Activated T-helper 2 cell treated with anti-CD3 and anti-CD28 coated beads, Interferon-gamma antibody, Interleukin-2, Interleukin-4, amounts not matched to agents 10 μg/mL and 5 μg/mL and 100 μg/mL, durations not matched to agents 14 hours and 24 hours and 36 hours (primary cell): Measurements from ENCODE around the gene FHDC1. TPM values are rescaled to one million over a fixed set of nuclear protein-coding genes. Genes with fewer than 3 reads are reported as not detected.

Experiments used
- DNase-seq: peaks from one replicate; pipeline ENCODE4 v3.0.0; 2021; ENCODE audit warnings: low spot score
- H3K27ac Mint-ChIP-seq: one replicate; pipeline ENCODE4 v1.8.0; 2021; ENCODE audit warnings: mixed read lengths
- H3K27me3 Mint-ChIP-seq: one replicate; pipeline ENCODE4 v1.8.0; 2021; ENCODE audit warnings: low read depth, mixed read lengths
- H3K36me3 Mint-ChIP-seq: one replicate; pipeline ENCODE4 v1.8.0; 2021; ENCODE audit warnings: low read depth, mixed read lengths
- H3K4me1 Mint-ChIP-seq: one replicate; pipeline ENCODE4 v1.8.0; 2021; ENCODE audit warnings: low read depth, mixed read lengths
- H3K4me3 Mint-ChIP-seq: one replicate; pipeline ENCODE4 v1.8.0; 2021; ENCODE audit warnings: low read depth, mild to moderate bottlenecking, moderate library complexity, mixed read lengths
- H3K9me3 Mint-ChIP-seq: one replicate; pipeline ENCODE4 v1.8.0; 2021; ENCODE audit warnings: mixed read lengths
- intact Hi-C: fragments of 100-400 bp; cut with micrococcal nuclease; formaldehyde crosslinking; loops from one replicate; pipeline ENCODE4 v1.15.1; 2023
- total RNA-seq: library from RNA; stranded (reverse); gene quantifications from 2 replicates; pipeline ENCODE4 v1.2.3, GENCODE V29; 2022

Gene FHDC1
- total RNA-seq, 1 donor from 2014 or later, result 0.07 TPM

DNA sequence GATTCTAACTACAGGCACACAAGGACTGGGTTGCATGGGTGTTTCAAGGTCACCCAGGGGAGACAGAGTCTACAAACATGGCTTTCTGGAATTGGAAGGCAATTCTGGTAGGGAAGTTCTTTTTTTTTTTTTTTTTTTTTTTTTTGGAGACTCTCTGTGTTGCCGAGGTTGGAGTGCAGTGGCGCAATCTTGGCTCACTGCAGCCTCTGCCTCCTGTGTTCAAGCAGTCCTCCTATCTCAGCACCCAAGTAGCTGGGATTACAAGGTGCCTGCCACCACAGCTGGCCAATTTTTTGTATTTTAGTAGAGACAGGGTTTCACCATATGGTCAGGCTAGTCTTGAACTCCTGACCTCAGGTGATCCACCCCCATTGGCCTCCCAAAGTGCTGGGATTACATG lies 16.3 kb upstream of the FHDC1 start:
- Mint-ChIP-seq H3K27ac (no peak overlapping the region), H3K9me3 (peaks cover 20% of the 10 kb centered on the region), H3K27me3 (peaks cover 2% of the 10 kb centered on the region), H3K4me3 (no peak overlapping the region), H3K36me3 (peaks cover 5% of the 10 kb centered on the region), H3K4me1 (no peaks in the 10 kb centered on the region)
- intact Hi-C loops, result no loop called here
- no peak for DNase-seq

DNA sequence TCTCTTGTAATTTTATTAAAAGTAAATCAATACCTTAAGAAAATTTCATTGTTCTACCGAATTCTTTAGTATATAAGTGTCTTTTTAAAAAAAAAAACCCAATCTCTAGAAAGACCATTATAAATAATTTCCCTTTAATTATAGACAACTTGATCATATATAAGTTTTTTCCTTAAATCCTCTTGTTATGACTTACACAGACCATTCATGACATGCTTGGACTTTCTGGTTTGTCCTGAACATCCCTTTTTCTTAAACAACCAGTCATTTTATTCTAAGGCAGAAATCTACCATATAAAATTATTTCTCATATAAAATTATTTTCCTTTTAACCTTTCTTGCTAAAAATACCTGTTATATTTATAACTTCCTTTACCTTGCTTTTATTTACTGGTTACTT lies 15.4 kb upstream of the FHDC1 start:
- Mint-ChIP-seq H3K4me3 (no peak overlapping the region), H3K36me3 (peaks cover 5% of the 10 kb centered on the region), H3K9me3 (peaks cover 20% of the 10 kb centered on the region), H3K27ac (no peak overlapping the region), H3K27me3 (peaks cover 2% of the 10 kb centered on the region), H3K4me1 (no peaks in the 10 kb centered on the region)
- intact Hi-C loops, result no loop called here
- no peak for DNase-seq

DNA sequence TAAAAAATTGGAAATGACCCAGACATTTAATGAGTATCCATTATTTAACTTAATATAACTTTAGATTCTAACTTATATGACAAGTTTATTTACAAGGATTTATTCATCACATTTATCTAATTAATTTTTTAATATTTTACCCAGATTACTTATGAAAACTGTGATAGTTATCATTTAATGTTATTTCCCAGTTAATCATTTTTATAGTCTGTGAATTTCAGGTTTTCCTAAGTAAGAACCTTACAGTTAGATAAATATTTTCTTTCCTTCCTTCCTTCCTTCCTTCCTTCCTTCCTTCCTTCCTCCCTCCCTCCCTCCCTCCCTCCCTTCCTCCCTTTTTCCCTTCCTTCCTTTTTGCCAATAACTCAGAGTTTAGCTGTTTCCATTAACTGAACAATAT lies 14.8 kb upstream of the FHDC1 start:
- peaks cover 4% of the 10 kb centered on the region for H3K27me3 Mint-ChIP-seq
- no peak for DNase-seq
- peaks cover 5% of the 10 kb centered on the region for H3K36me3 Mint-ChIP-seq
- H3K4me1 Mint-ChIP-seq, result no peaks in the 10 kb centered on the region
- intact Hi-C loops, result no loop called here
- peaks cover 20% of the 10 kb centered on the region for H3K9me3 Mint-ChIP-seq
- no peak overlapping the region for H3K27ac Mint-ChIP-seq
- no peak overlapping the region for H3K4me3 Mint-ChIP-seq

DNA sequence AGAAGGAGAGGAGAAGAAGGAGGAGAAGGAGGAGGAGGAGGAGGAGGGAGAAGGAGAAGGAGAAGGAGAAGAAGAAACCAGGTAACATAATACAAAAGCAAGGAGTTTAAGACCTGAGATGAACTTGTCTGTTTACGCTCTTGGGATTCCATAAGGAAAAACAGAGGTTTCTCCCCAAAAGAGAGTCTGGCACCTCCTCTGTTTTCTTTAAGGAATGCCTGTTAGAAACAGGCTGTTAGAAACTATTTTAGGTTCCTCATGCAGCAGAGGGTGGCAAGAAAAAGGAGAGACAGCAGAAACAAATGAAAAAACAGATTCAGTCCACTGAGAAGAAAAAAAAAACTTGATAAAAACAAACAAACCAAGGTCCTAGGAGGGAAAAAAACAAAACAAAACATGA lies 10.3 kb upstream of the FHDC1 start:
- H3K4me3 Mint-ChIP-seq, result no peak overlapping the region
- H3K27me3 Mint-ChIP-seq, result peaks cover 20% of the 10 kb centered on the region
- H3K9me3 Mint-ChIP-seq, result peaks cover 6% of the 10 kb centered on the region
- no peak for DNase-seq
- no peaks in the 10 kb centered on the region for H3K36me3 Mint-ChIP-seq
- no peak overlapping the region for H3K27ac Mint-ChIP-seq
- H3K4me1 Mint-ChIP-seq, result no peaks in the 10 kb centered on the region
- intact Hi-C loops, result no loop called here

DNA sequence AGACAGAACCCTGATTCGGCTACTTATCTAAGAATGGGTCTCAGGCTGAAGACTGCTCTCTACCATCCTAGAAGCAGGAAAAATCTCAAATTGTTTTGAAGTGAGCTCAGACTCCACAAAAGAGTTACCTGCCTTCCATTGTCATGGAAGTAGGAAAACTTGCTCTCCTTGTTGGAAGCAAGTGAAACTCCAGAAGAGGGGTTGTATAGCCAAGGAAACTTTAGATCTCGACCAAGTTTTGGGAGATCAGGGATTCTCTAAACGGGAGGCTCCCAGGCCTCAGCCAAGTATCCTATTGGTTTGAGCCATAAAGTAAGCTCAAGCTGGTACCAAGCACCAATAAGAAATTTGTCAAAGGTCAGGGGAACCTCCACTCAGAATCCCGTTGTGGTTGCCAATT lies 9.2 kb upstream of the FHDC1 start:
- Mint-ChIP-seq H3K4me1 (no peaks in the 10 kb centered on the region), H3K4me3 (no peak overlapping the region), H3K27me3 (peaks cover 26% of the 10 kb centered on the region), H3K9me3 (no peaks in the 10 kb centered on the region), H3K27ac (no peak overlapping the region), H3K36me3 (no peaks in the 10 kb centered on the region)
- intact Hi-C loops, result no loop called here
- DNase-seq, result no peak

DNA sequence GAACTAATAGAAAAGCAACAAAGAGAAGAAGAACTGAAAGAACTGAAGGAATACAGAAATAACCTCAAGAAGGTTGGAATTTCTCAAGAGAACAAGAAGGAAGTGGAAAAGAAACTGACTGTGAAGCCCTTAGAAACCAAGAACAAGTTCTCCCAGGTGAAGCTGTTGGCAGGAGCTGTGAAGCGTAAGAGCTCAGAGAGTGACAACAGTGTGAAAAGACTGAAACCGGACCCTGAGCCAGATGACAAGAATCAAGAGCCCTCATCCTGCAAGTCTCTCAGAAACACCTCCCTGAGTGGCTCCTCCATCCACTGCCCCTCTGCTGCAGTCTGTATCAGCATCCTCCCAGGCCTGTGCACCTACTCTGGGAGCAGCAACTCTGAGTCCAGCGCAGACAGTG lies 8.4 kb upstream of the FHDC1 start:
- Mint-ChIP-seq H3K9me3 (no peaks in the 10 kb centered on the region), H3K36me3 (no peaks in the 10 kb centered on the region), H3K27ac (no peak overlapping the region), H3K27me3 (peaks cover 28% of the 10 kb centered on the region), H3K4me1 (no peaks in the 10 kb centered on the region), H3K4me3 (no peak overlapping the region)
- intact Hi-C loops, result no loop called here
- no peak for DNase-seq

DNA sequence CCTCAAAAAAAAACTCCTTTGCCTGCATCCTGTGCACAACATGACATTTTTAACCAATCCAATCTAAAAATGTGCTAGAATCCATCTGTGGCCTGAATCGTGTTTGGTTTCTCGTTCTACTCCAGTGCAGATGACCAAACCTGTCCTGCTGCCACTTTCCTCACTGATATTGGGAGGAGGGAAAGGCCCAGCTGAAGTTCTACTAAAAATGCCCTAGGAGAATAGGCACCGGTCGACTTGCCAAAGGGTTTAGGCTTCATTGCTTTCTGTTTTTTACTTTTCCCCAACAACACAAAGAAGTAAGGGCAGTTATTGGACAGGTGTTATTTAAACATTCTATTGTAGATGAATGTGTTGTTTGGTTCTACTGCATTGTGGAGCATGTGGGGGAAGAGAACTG lies 7.8 kb upstream of the FHDC1 start:
- H3K27ac Mint-ChIP-seq, result no peak overlapping the region

DNA sequence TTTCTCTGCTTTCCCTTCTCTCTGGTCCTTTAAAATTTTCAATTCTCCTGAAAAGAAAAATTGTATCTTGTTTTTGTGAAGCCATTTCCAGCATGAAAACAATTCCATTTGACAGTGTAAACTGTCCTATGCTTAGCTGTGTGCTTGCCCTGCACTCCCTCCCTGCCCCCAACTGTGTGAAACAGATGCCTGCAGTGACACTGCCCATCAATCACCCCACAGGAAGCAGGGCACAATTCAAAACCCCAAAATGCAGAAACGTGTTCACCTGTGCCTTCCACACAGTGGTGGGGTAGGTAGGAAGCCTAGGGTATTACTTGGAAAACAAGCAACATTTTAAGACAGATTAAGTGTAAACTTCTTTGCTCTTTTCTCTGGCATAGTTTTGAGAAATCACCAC lies 6.2 kb upstream of the FHDC1 start:
- Mint-ChIP-seq H3K9me3 (no peaks in the 10 kb centered on the region), H3K36me3 (no peaks in the 10 kb centered on the region), H3K27me3 (peaks cover 49% of the 10 kb centered on the region), H3K4me3 (no peak overlapping the region), H3K27ac (no peak overlapping the region), H3K4me1 (no peaks in the 10 kb centered on the region)
- intact Hi-C loops, result no loop called here
- DNase-seq, result no peak

More for the DNA sequence above, 7.8 kb upstream of the FHDC1 start:
- no peaks in the 10 kb centered on the region for H3K36me3 Mint-ChIP-seq
- no peak for DNase-seq
- no peaks in the 10 kb centered on the region for H3K4me1 Mint-ChIP-seq
- intact Hi-C loops, result no loop called here
- H3K9me3 Mint-ChIP-seq, result no peaks in the 10 kb centered on the region
- H3K4me3 Mint-ChIP-seq, result no peak overlapping the region
- peaks cover 34% of the 10 kb centered on the region for H3K27me3 Mint-ChIP-seq

DNA sequence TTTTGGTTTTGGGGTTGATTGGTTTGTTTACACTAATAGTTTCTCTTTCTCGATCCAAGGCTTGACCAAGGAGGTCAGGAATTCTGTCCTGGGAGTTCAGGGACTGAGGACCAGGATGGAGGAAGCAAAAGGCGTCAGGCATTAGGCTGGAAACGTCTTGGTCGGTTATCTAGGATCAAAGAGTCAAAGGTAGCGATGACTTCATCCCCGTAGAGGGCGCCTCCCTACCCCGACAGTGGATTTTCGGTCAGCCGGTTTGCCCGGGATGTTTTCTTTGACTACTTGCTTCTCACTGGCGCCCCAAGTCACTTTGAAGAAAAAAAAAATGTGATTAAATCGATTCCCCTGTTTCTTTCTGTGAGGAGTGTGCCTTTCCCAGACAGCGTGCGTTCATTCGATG lies 980 bp upstream of the FHDC1 start:
- H3K27me3 Mint-ChIP-seq, result peaks cover 61% of the 10 kb centered on the region
- intact Hi-C loops, result loop anchor here (1.0 kb wide), 1 partner anchor 156 kb away; the partner anchor contains the start of genes ARFIP1 and TIGD4
- peak overlapping the region; percentile 65 for H3K4me3 Mint-ChIP-seq
- H3K36me3 Mint-ChIP-seq, result no peaks in the 10 kb centered on the region
- H3K4me1 Mint-ChIP-seq, result peaks cover 17% of the 10 kb centered on the region
- DNase-seq, result no peak
- no peaks in the 10 kb centered on the region for H3K9me3 Mint-ChIP-seq
- no peak overlapping the region for H3K27ac Mint-ChIP-seq

DNA sequence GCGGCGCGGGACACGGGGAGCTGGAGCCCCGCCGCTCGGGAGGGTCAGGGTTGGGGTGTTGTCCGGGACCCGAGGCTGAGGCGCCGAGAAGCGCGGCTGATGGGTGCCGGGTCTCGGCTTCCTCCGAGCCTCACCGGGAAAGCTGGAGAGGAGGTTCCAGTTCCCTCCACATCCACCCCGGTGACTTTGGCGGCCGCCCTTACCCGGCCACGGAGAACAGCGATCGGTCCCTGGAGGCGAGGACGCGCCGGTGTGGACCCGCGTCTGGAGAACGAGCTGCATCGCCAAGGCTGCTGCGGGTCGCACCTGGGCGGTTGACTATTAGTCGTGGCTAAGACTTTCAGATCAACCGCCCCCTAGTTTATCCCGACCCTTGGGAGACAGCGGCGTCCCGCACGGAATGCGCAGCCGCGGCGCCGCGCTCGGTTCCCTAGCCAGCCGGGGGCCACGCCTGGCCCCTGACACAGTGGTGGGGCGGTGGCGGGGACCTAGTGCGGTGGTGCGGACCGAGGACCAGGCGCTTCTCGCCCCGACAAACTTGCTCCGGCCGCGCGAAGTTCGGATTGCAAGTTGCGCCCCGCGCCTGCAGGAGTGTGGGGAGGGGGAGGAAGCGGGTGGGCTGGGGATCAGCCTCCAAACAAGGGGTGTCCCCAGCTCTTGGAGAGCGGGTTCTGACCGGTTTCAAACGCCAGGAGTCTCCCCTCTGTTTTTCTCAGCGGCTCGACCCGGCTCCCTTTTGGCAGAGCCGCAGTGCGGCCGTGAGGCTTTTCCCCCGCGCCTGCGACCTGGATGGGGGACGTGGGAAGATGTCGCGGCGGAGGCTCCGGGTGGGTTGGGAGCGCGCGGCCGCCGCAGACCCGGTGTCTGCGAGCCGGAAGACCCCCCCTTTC lies 568 bp downstream of the FHDC1 start:
- H3K4me3 Mint-ChIP-seq, result peak overlapping the region; percentile 39
- no peaks in the 10 kb centered on the region for H3K9me3 Mint-ChIP-seq
- DNase-seq, result no peak
- no peaks in the 10 kb centered on the region for H3K36me3 Mint-ChIP-seq
- no peak overlapping the region for H3K27ac Mint-ChIP-seq
- intact Hi-C loops, result no loop called here
- peaks cover 17% of the 10 kb centered on the region for H3K4me1 Mint-ChIP-seq
- H3K27me3 Mint-ChIP-seq, result peaks cover 63% of the 10 kb centered on the region

DNA sequence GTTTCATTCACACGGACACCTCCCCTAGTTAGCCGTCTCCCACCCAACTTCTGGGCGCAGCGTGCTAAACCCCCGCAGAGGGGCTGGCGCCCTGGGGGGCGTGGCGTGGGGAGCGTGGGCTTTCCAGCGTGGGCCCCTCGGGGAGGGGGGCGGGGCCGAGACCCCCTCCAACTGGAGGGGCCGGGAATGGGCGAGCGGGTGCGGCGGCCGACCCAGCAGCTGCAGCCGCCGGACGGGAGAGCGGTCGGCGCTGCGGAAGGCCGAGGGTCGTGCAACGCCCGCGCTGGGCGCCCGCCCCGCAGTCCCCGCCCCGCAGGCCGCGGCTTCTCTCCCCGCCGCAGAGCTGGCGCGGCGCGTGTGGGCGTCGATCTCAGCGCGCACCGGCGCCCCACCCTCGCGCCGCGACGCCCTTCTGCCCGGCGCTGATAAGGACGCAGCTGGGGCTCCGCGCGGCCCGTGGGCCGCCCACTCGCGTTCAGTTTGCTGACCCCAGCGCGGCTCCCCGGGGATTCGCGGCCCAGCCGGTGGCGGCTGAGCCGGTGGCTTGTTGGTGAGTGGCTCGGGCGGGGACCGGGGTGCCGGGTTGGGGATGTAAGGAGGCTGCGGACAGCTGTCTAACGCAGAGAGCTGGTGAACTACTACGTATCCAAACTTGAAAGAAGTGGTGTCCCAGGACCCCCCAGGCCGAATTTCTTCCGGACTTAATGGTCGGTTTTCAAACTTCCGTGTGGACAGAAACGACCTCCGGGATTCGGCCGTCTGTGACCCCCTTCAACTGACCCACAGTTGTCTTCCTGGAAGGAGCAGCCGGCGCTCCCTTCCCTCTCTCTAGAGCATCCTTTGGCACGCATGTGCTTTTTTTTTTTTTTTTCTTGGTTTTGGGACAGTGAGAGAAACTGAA lies 1.5 kb downstream of the FHDC1 start:
- DNase-seq, result no peak
- intact Hi-C loops, result no loop called here
- H3K27me3 Mint-ChIP-seq, result peaks cover 66% of the 10 kb centered on the region
- H3K36me3 Mint-ChIP-seq, result no peaks in the 10 kb centered on the region
- no peak overlapping the region for H3K27ac Mint-ChIP-seq
- H3K4me1 Mint-ChIP-seq, result peaks cover 17% of the 10 kb centered on the region
- peak overlapping the region; percentile 71 for H3K4me3 Mint-ChIP-seq
- no peaks in the 10 kb centered on the region for H3K9me3 Mint-ChIP-seq

DNA sequence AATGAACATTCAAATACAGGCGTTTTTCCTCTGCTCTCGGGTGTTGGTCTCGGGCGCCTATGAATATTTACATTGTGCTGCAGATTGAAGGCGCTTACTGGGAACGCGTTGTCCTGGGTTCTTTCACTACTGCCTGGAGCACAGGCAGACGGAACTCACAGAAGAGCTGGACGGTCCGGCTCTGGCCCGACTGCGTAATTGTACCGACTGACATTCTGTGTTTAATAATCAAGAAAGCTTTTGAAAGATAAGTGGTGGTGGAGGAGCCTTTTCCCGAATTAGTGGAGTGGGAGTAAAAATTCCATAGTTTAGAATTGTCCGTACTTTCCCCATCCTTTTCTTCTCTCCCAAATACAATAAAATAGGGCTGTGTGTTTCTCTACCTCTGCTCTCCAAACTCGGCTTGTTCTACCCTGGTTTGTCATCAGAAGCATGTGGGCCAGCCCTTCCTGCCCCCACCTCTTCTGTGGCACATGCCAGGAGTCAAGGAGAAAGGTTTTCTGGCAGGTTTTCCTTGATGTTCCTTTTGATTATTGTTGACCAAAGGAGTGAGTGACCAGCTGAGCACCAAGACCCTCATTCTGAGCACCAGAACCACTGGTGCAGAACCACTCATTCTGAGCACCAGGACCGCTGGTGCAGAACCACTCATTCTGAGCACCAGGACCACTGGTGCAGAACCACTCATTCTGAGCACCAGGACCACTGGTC lies 2.3 kb downstream of the FHDC1 start:
- H3K4me1 Mint-ChIP-seq, result peaks cover 17% of the 10 kb centered on the region
- no peaks in the 10 kb centered on the region for H3K36me3 Mint-ChIP-seq
- no peak overlapping the region for H3K27ac Mint-ChIP-seq
- peaks cover 59% of the 10 kb centered on the region for H3K27me3 Mint-ChIP-seq
- H3K4me3 Mint-ChIP-seq, result peak overlapping the region; percentile 71
- no peak for DNase-seq
- no peaks in the 10 kb centered on the region for H3K9me3 Mint-ChIP-seq
- intact Hi-C loops, result no loop called here
